ENCODE results near the gene NANOS2. TPM values are rescaled to one million over a fixed set of nuclear protein-coding genes. Genes with fewer than 3 reads are reported as not detected.

The NANOS2 gene
- total RNA-seq, 2 donors from 2014 or later, result not detected

GRCh38 chr19:45918721-45919120 is 4.1 kb upstream of the NANOS2 start:
- H3K4me3 Mint-ChIP-seq, result no peak overlapping the region

GRCh38 chr19:45917421-45918091 is 3.0 kb upstream of the NANOS2 start:
- peaks cover 11 to 20% of the 10 kb centered on the region in 2 donors for H3K27me3 Mint-ChIP-seq
- no peaks in the 10 kb centered on the region for H3K36me3 Mint-ChIP-seq
- peaks cover 8 to 14% of the 10 kb centered on the region in 2 donors for H3K4me1 Mint-ChIP-seq (ENCODE audit: low read depth in 2 of 2)
- ATAC-seq (peak; percentile 37 to 67), DNase-seq (ENCODE audit: low spot score) (no peak)
- H3K27ac Mint-ChIP-seq, result no peak overlapping the region
- no peak overlapping the region for H3K4me3 Mint-ChIP-seq
- no peaks in the 10 kb centered on the region for H3K9me3 Mint-ChIP-seq

More at GRCh38 chr19:45918721-45919120, 4.1 kb upstream of the NANOS2 start:
- Mint-ChIP-seq H3K27ac (no peak overlapping the region), H3K9me3 (no peaks in the 10 kb centered on the region), H3K4me1 (ENCODE audit: low read depth in 2 of 2) (peaks cover 8 to 14% of the 10 kb centered on the region in 2 donors), H3K36me3 (no peaks in the 10 kb centered on the region), H3K27me3 (peaks cover under 1 to 12% of the 10 kb centered on the region in 2 donors)
- ATAC-seq (peak in 1 of 2 donors; percentile 46), DNase-seq (ENCODE audit: low spot score) (no peak)

GRCh38 chr19:45911291-45911690 is 3.3 kb downstream of the NANOS2 start:
- peaks cover 17 to 20% of the 10 kb centered on the region in 2 donors for H3K27me3 Mint-ChIP-seq
- H3K4me3 Mint-ChIP-seq, result no peak overlapping the region
- DNase-seq (ENCODE audit: low spot score) (no peak), ATAC-seq (no peak)
- no peaks in the 10 kb centered on the region for H3K36me3 Mint-ChIP-seq
- H3K9me3 Mint-ChIP-seq, result no peaks in the 10 kb centered on the region
- no peak overlapping the region for H3K27ac Mint-ChIP-seq
- H3K4me1 Mint-ChIP-seq (ENCODE audit: low read depth in 2 of 2), result peaks cover 0 to 7% of the 10 kb centered on the region in 2 donors

- Mint-ChIP-seq H3K4me3 (no peak overlapping the region), H3K9me3 (no peaks in the 10 kb centered on the region), H3K36me3 (no peaks in the 10 kb centered on the region), H3K27ac (peak overlapping the region in 1 of 2 donors; percentile 3), H3K4me1 (ENCODE audit: low read depth in 2 of 2) (peaks cover 0 to 7% of the 10 kb centered on the region in 2 donors), H3K27me3 (peaks cover 16 to 20% of the 10 kb centered on the region in 2 donors)
- DNase-seq (ENCODE audit: low spot score), result no peak
- peak in 1 of 2 donors; percentile 66 for ATAC-seq
These were observed 5.6 kb downstream of the NANOS2 start for GRCh38 chr19:45908956-45909355.

GRCh38 chr19:45906221-45906620 is 8.4 kb downstream of the NANOS2 start:
- ATAC-seq (no peak), DNase-seq (ENCODE audit: low spot score) (no peak)
- Mint-ChIP-seq H3K27me3 (peaks cover 4 to 9% of the 10 kb centered on the region in 2 donors), H3K4me3 (no peak overlapping the region), H3K27ac (no peak overlapping the region), H3K4me1 (ENCODE audit: low read depth in 2 of 2) (peaks cover 8 to 12% of the 10 kb centered on the region in 2 donors), H3K9me3 (no peaks in the 10 kb centered on the region), H3K36me3 (no peaks in the 10 kb centered on the region)

- Mint-ChIP-seq H3K27me3 (peaks cover 4 to 6% of the 10 kb centered on the region in 2 donors), H3K4me3 (no peak overlapping the region), H3K36me3 (peaks cover 4% of the 10 kb centered on the region), H3K9me3 (no peaks in the 10 kb centered on the region), H3K4me1 (ENCODE audit: low read depth in 2 of 2) (peaks cover 14 to 21% of the 10 kb centered on the region in 2 donors), H3K27ac (no peak overlapping the region)
- ATAC-seq (no peak), DNase-seq (ENCODE audit: low spot score) (no peak)
These were observed 9.6 kb downstream of the NANOS2 start for GRCh38 chr19:45905011-45905410.

GRCh38 chr19:45902651-45903625 is 11.6 kb downstream of the NANOS2 start:
- Mint-ChIP-seq H3K4me3 (peak overlapping the region; percentile 97), H3K36me3 (peaks cover 10% of the 10 kb centered on the region), H3K9me3 (no peaks in the 10 kb centered on the region), H3K27ac (peak overlapping the region; percentile 79 to 93), H3K27me3 (no peaks in the 10 kb centered on the region), H3K4me1 (ENCODE audit: low read depth in 2 of 2) (peaks cover 16 to 21% of the 10 kb centered on the region in 2 donors)
- ATAC-seq (peak; percentile 92 to 94), DNase-seq (ENCODE audit: low spot score) (peak; percentile 99)

GRCh38 chr19:45901912-45902650 is 12.5 kb downstream of the NANOS2 start, which contains the start of gene MYPOP:
Gene MYPOP (minus strand): TSS chr19:45902613. CDS start chr19:45901773, 840 bp downstream.
- no peaks in the 10 kb centered on the region for H3K9me3 Mint-ChIP-seq
- peak within 1 kb of the TSS; percentile 79 to 93 for H3K27ac Mint-ChIP-seq
- H3K4me3 Mint-ChIP-seq, result peak within 1 kb of the TSS; percentile 97
- peaks cover 10% of the 10 kb centered on the region for H3K36me3 Mint-ChIP-seq
- ATAC-seq (no peak), DNase-seq (ENCODE audit: low spot score) (no peak)
- no peaks in the 10 kb centered on the region for H3K27me3 Mint-ChIP-seq
- H3K4me1 Mint-ChIP-seq (ENCODE audit: low read depth in 2 of 2), result peaks cover 16 to 21% of the 10 kb centered on the region in 2 donors

GRCh38 chr19:45901432-45901911 is 13.1 kb downstream of the NANOS2 start:
- H3K9me3 Mint-ChIP-seq, result no peaks in the 10 kb centered on the region
- ATAC-seq (peak in 1 of 2 donors; percentile 12), DNase-seq (ENCODE audit: low spot score) (peak; percentile 75)
- peak overlapping the region; percentile 79 to 93 for H3K27ac Mint-ChIP-seq
- H3K27me3 Mint-ChIP-seq, result no peaks in the 10 kb centered on the region
- peak overlapping the region; percentile 97 for H3K4me3 Mint-ChIP-seq
- peaks cover 10% of the 10 kb centered on the region for H3K36me3 Mint-ChIP-seq
- H3K4me1 Mint-ChIP-seq (ENCODE audit: low read depth in 2 of 2), result peaks cover 16 to 21% of the 10 kb centered on the region in 2 donors

- ATAC-seq (no peak), DNase-seq (ENCODE audit: low spot score) (no peak)
- Mint-ChIP-seq H3K27ac (no peak overlapping the region), H3K27me3 (no peaks in the 10 kb centered on the region), H3K36me3 (peaks cover 10% of the 10 kb centered on the region), H3K4me3 (peak overlapping the region; percentile 34), H3K4me1 (ENCODE audit: low read depth in 2 of 2) (peaks cover 16 to 21% of the 10 kb centered on the region in 2 donors), H3K9me3 (no peaks in the 10 kb centered on the region)
These were observed 13.7 kb downstream of the NANOS2 start for GRCh38 chr19:45900738-45901431.

- no peak for DNase-seq (ENCODE audit: low spot score)
- peaks cover 16% of the 10 kb centered on the region for H3K36me3 Mint-ChIP-seq
- ATAC-seq, result no peak
- H3K27me3 Mint-ChIP-seq, result no peaks in the 10 kb centered on the region
- H3K4me3 Mint-ChIP-seq, result peak overlapping the region; percentile 34
- H3K4me1 Mint-ChIP-seq (ENCODE audit: low read depth in 2 of 2), result peaks cover 16 to 24% of the 10 kb centered on the region in 2 donors
- no peak overlapping the region for H3K27ac Mint-ChIP-seq
- no peaks in the 10 kb centered on the region for H3K9me3 Mint-ChIP-seq
These were observed 14.5 kb downstream of the NANOS2 start for GRCh38 chr19:45899919-45900589.

- Mint-ChIP-seq H3K4me3 (peak overlapping the region; percentile 25), H3K9me3 (no peaks in the 10 kb centered on the region), H3K4me1 (ENCODE audit: low read depth in 2 of 2) (peaks cover 16 to 25% of the 10 kb centered on the region in 2 donors), H3K27me3 (no peaks in the 10 kb centered on the region), H3K36me3 (peaks cover 17% of the 10 kb centered on the region), H3K27ac (no peak overlapping the region)
- DNase-seq (ENCODE audit: low spot score) (no peak), ATAC-seq (no peak)
These were observed 15.3 kb downstream of the NANOS2 start for GRCh38 chr19:45899253-45899652.

Data from natural killer cell treated with Interleukin-12 subunit alpha and Interleukin-12 subunit beta and Interleukin-15 and Interleukin-18, amount 100 ng/mL, for 72 hours (primary cell).